ENCODE results near the gene PAQR3. TPM values are rescaled to one million over a fixed set of nuclear protein-coding genes. Genes with fewer than 3 reads are reported as not detected.

Gene PAQR3
- total RNA-seq, 2 donors from 2014 or later, result 13.1 to 16.4 TPM

GRCh38 chr4:78971326-78971725 is 32.1 kb upstream of the PAQR3 start:
- no peaks in the 10 kb centered on the region for H3K4me1 ChIP-seq
- intact Hi-C loops (cut with DNase I), result no loop called here
- TF ChIP-seq CTCF (IDR thresholded peaks at IDR 0.05), result no peak
- H3K36me3 ChIP-seq, result no peaks in the 10 kb centered on the region
- H3K4me3 ChIP-seq, result no peak overlapping the region
- H3K9me3 ChIP-seq, result no peaks in the 10 kb centered on the region
- H3K27ac ChIP-seq, result no peak overlapping the region
- DNase-seq, result no peak
- no peaks in the 10 kb centered on the region for H3K27me3 ChIP-seq
- no peak overlapping the region for H3K9ac ChIP-seq (ENCODE audit: low read depth in 2 of 2, low read length in 2 of 2)

GRCh38 chr4:78962597-78963115 is 23.4 kb upstream of the PAQR3 start:
- Histone ChIP-seq H3K9me3 (no peaks in the 10 kb centered on the region), H3K27me3 (no peaks in the 10 kb centered on the region), H3K4me1 (no peaks in the 10 kb centered on the region), H3K27ac (no peak overlapping the region), H3K36me3 (no peaks in the 10 kb centered on the region), H3K9ac (ENCODE audit: low read depth in 2 of 2, low read length in 2 of 2) (no peak overlapping the region), H3K4me3 (no peak overlapping the region)
- intact Hi-C loops (cut with DNase I), result no loop called here
- no peak for TF ChIP-seq CTCF (IDR thresholded peaks at IDR 0.05)
- DNase-seq, result no peak

GRCh38 chr4:78960926-78961325 is 21.7 kb upstream of the PAQR3 start:
- H3K36me3 ChIP-seq, result no peaks in the 10 kb centered on the region
- no peak for DNase-seq

GRCh38 chr4:78956975-78957374 is 17.7 kb upstream of the PAQR3 start:
- intact Hi-C loops (cut with DNase I), result no loop called here
- Histone ChIP-seq H3K36me3 (no peaks in the 10 kb centered on the region), H3K4me1 (no peaks in the 10 kb centered on the region), H3K4me3 (no peak overlapping the region), H3K9me3 (no peaks in the 10 kb centered on the region), H3K9ac (ENCODE audit: low read depth in 2 of 2, low read length in 2 of 2) (no peak overlapping the region), H3K27me3 (no peaks in the 10 kb centered on the region), H3K27ac (no peak overlapping the region)
- no peak for TF ChIP-seq CTCF (IDR thresholded peaks at IDR 0.05)
- no peak for DNase-seq

More at GRCh38 chr4:78960926-78961325, 21.7 kb upstream of the PAQR3 start:
- intact Hi-C loops (cut with DNase I), result no loop called here
- no peaks in the 10 kb centered on the region for H3K27me3 ChIP-seq
- no peak for TF ChIP-seq CTCF (IDR thresholded peaks at IDR 0.05)
- no peak overlapping the region for H3K4me3 ChIP-seq
- H3K4me1 ChIP-seq, result no peaks in the 10 kb centered on the region
- no peak overlapping the region for H3K9ac ChIP-seq (ENCODE audit: low read depth in 2 of 2, low read length in 2 of 2)
- no peaks in the 10 kb centered on the region for H3K9me3 ChIP-seq
- no peak overlapping the region for H3K27ac ChIP-seq

- Histone ChIP-seq H3K4me1 (no peaks in the 10 kb centered on the region), H3K4me3 (no peak overlapping the region), H3K9me3 (no peaks in the 10 kb centered on the region), H3K9ac (ENCODE audit: low read depth in 2 of 2, low read length in 2 of 2) (no peak overlapping the region), H3K27me3 (no peaks in the 10 kb centered on the region), H3K36me3 (no peaks in the 10 kb centered on the region), H3K27ac (no peak overlapping the region)
- intact Hi-C loops (cut with DNase I), result loop anchor here (5.0 kb wide), 3 partner anchors 623 to 1383 kb away; partner anchors contain the start of gene CFAP299
- no peak for DNase-seq
- no peak for TF ChIP-seq CTCF (IDR thresholded peaks at IDR 0.05)
Measured at GRCh38 chr4:78953769-78954666, 14.8 kb upstream of the PAQR3 start.

Measured in colonic mucosa (tissue), 4 donors.